K562 (cell line): ENCODE measurements around the gene TEX54.

ENCODE experiments used
- ELF4 ChIP-seq: fragments of 450-650 bp; formaldehyde crosslinking; IDR thresholded peaks from 2 replicates; pipeline ENCODE4 v1.4.0; 2022; ENCODE audit warnings: missing genetic modification characterization
- GABPB1 ChIP-seq: sonication (generic); formaldehyde crosslinking; IDR thresholded peaks from 2 replicates; pipeline ENCODE4 v1.8.0; 2022; ENCODE audit warnings: mild to moderate bottlenecking, missing genetic modification reagents
- MCM3 ChIP-seq: fragments of 450-650 bp; IDR thresholded peaks from 2 replicates; pipeline ENCODE4 v1.6.1; 2016
- NR2C2 ChIP-seq, 2 experiments: fragments of 200-800 bp in 1 of 2; sonication (Bioruptor generic) in 1 of 2; sonication (generic) in 1 of 2; formaldehyde crosslinking in 1 of 2; IDR thresholded peaks; 2 replicates each; pipeline versions ENCODE4 v1.6.1 to v1.8.0; 2016 to 2022; ENCODE audit warnings: mild to moderate bottlenecking in 1 of 2, missing compliant biosample characterization in 1 of 2, missing genetic modification characterization in 1 of 2, missing genetic modification reagents in 1 of 2
- TCF7 ChIP-seq: sonication (generic); IDR thresholded peaks from 2 replicates; pipeline ENCODE4 v1.6.1; 2016; ENCODE audit warnings: antibody characterized with exemption, borderline replicate concordance
- ZFX ChIP-seq: sonication (generic); formaldehyde crosslinking; IDR thresholded peaks from 2 replicates; pipeline ENCODE4 v1.8.0; 2022; ENCODE audit warnings: mild to moderate bottlenecking, missing genetic modification reagents, moderate library complexity
- TF ChIP-seq, protein P1 (sequence below): conservative IDR thresholded peaks from 2 replicates; pipeline ENCODE4 v1.6.1; 2011; ENCODE audit warnings: low read depth, mild to moderate bottlenecking, low read length; ENCODE audit not compliant: control insufficient read depth
- TF ChIP-seq, protein P2 (sequence below): sonication (generic); formaldehyde crosslinking; IDR thresholded peaks from 2 replicates; pipeline ENCODE4 v1.9.0; 2022; ENCODE audit warnings: mild to moderate bottlenecking, missing genetic modification reagents
- TF ChIP-seq, protein P3 (sequence below), 2 experiments: fragments of 450-650 bp in 1 of 2; sonication (generic) in 1 of 2; formaldehyde crosslinking; conservative IDR thresholded peaks; 2 replicates each; pipeline versions ENCODE4 v1.4.0 to v1.8.1; 2020 to 2022; ENCODE audit warnings: mild to moderate bottlenecking in 1 of 2, missing genetic modification reagents in 1 of 2
- TF ChIP-seq, protein P4 (sequence below), 3 experiments: IDR thresholded peaks in 2 of 3; conservative IDR thresholded peaks in 1 of 3; 2 replicates each; pipeline ENCODE4 v1.5.1; 2011 to 2012; ENCODE audit warnings: low read length in 3 of 3, mild to moderate bottlenecking in 3 of 3, control low read depth in 2 of 3, improper control_type of control experiment in 1 of 3, inconsistent platforms in 1 of 3, low read depth in 1 of 3, mixed read lengths in 1 of 3, moderate library complexity in 1 of 3; ENCODE audit not compliant: insufficient read depth in 2 of 3

DNA sequence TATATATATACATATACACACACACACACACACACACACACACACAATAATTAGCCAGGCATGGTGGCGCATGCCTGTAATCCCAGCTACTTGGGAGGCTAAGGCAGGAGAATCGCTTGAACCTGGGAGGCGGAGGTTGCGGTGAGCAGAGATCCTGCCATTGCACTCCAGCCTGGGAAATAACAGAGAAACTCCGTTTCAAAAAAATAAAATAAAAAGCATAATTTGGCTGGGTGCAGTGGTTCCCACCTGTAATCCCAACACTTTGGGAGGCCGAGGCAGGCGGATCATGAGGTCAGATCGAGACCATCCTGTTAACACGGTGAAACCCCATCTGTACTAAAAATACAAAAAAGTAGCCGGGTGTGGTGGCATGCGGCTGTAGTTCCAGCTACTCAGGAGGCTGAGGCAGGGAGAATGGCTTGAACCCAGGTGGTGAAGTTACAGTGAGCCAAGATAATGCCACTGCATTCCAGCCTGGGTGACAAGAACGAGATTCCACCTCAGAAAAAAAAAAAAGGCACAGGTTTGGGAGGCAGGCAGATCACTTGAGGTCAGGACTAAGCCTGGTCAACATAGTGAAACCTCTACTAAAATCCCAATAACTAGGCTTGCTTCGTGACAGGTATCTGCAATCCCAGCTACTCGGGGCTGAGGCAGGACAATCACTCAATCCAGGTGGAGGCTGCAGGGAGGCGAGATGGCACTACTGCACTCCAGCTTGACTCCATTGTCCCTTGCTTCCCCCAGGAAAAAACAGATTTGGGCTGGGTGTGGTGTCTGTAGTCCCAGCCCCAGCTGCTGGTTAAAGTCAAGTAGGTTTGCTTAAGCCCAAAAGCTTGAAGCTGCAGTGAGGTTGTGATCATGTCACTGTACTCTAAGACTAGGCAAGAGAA is 18.5 kb upstream of the TEX54 start:
- TF ChIP-seq MCM3: no peak
- no peak; the same call in 1 of the 2 replicates for TF ChIP-seq GABPB1 (CRISPR knock-in tag)
- no peak for TF ChIP-seq ZFX (CRISPR knock-in tag)
- TF ChIP-seq, protein P1, sequence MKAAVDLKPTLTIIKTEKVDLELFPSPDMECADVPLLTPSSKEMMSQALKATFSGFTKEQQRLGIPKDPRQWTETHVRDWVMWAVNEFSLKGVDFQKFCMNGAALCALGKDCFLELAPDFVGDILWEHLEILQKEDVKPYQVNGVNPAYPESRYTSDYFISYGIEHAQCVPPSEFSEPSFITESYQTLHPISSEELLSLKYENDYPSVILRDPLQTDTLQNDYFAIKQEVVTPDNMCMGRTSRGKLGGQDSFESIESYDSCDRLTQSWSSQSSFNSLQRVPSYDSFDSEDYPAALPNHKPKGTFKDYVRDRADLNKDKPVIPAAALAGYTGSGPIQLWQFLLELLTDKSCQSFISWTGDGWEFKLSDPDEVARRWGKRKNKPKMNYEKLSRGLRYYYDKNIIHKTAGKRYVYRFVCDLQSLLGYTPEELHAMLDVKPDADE: no peak; the same call in 1 of the 2 replicates
- TF ChIP-seq, protein P2, sequence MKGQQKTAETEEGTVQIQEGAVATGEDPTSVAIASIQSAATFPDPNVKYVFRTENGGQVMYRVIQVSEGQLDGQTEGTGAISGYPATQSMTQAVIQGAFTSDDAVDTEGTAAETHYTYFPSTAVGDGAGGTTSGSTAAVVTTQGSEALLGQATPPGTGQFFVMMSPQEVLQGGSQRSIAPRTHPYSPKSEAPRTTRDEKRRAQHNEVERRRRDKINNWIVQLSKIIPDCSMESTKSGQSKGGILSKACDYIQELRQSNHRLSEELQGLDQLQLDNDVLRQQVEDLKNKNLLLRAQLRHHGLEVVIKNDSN (CRISPR knock-in tag): no peak
- TF ChIP-seq TCF7: peak; percentile 15; the same call in 1 of the 2 replicates
- TF ChIP-seq NR2C2 (CRISPR knock-in tag; IDR thresholded peaks at IDR 0.05): no peak
- no peak for TF ChIP-seq NR2C2 (tag; IDR thresholded peaks at IDR 0.05)
- no peak for TF ChIP-seq ELF4
- TF ChIP-seq, protein P3, sequence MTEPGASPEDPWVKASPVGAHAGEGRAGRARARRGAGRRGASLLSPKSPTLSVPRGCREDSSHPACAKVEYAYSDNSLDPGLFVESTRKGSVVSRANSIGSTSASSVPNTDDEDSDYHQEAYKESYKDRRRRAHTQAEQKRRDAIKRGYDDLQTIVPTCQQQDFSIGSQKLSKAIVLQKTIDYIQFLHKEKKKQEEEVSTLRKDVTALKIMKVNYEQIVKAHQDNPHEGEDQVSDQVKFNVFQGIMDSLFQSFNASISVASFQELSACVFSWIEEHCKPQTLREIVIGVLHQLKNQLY (CRISPR knock-in tag; conservative IDR thresholded peaks at IDR 0.05): no peak
- TF ChIP-seq, protein P4, sequence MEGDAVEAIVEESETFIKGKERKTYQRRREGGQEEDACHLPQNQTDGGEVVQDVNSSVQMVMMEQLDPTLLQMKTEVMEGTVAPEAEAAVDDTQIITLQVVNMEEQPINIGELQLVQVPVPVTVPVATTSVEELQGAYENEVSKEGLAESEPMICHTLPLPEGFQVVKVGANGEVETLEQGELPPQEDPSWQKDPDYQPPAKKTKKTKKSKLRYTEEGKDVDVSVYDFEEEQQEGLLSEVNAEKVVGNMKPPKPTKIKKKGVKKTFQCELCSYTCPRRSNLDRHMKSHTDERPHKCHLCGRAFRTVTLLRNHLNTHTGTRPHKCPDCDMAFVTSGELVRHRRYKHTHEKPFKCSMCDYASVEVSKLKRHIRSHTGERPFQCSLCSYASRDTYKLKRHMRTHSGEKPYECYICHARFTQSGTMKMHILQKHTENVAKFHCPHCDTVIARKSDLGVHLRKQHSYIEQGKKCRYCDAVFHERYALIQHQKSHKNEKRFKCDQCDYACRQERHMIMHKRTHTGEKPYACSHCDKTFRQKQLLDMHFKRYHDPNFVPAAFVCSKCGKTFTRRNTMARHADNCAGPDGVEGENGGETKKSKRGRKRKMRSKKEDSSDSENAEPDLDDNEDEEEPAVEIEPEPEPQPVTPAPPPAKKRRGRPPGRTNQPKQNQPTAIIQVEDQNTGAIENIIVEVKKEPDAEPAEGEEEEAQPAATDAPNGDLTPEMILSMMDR (IDR thresholded peaks at IDR 0.05 in 2 of 3, conservative IDR thresholded peaks at IDR 0.05 in 1 of 3; ENCODE audit: insufficient read depth in 2 of 3, low read depth in 1 of 3, low read length in 3 of 3): no peak
